CD14-positive monocyte (primary cell): Measurements from ENCODE around the gene PPA1. TPM values are rescaled to one million over a fixed set of nuclear protein-coding genes. Genes with fewer than 3 reads are reported as not detected.

Source experiments
- DNase-seq, 3 donors: peaks; one replicate each; pipeline ENCODE4 v3.0.0-alpha.2; 2011 to 2022
- H2AFZ ChIP-seq: 2 replicates; pipeline ENCODE4 v1.6.0; 2012; ENCODE audit warnings: mild to moderate bottlenecking, low read depth, low read length, inconsistent platforms; ENCODE audit not compliant: insufficient read depth, poor library complexity, severe bottlenecking
- H3K27ac ChIP-seq, 2 donors: 1 replicate in 1 of 2; 2 replicates in 1 of 2; pipeline ENCODE4 v1.5.1; 2012 to 2013; ENCODE audit warnings: low read length in 2 of 2, control low read depth in 1 of 2, inconsistent platforms in 1 of 2, low read depth in 1 of 2, mild to moderate bottlenecking in 1 of 2
- H3K27me3 ChIP-seq, 2 donors: one replicate each; pipeline versions ENCODE4 v1.6.0 to v1.6.1; 2011 to 2013; ENCODE audit warnings: low read length in 2 of 2; ENCODE audit not compliant: control insufficient read depth in 2 of 2, insufficient read depth in 2 of 2
- H3K36me3 ChIP-seq, 2 donors: replicated peaks in 1 of 2; 1 replicate in 1 of 2; 2 replicates in 1 of 2; pipeline versions ENCODE4 v1.5.1 to v1.6.1; 2012 to 2013; ENCODE audit warnings: low read length in 2 of 2, control low read depth in 1 of 2, inconsistent platforms in 1 of 2, mild to moderate bottlenecking in 1 of 2; ENCODE audit not compliant: insufficient read depth in 2 of 2, control insufficient read depth in 1 of 2
- H3K4me1 ChIP-seq, 2 donors: 1 replicate in 1 of 2; 2 replicates in 1 of 2; pipeline versions ENCODE4 v1.5.1 to v1.6.1; 2012 to 2013; ENCODE audit warnings: low read length in 2 of 2, control low read depth in 1 of 2, inconsistent platforms in 1 of 2, mild to moderate bottlenecking in 1 of 2, moderate library complexity in 1 of 2; ENCODE audit not compliant: insufficient read depth in 2 of 2, control insufficient read depth in 1 of 2
- H3K4me2 ChIP-seq: replicated peaks from 2 replicates; pipeline ENCODE3; 2012; ENCODE audit warnings: low read length, moderate library complexity, mild to moderate bottlenecking; ENCODE audit not compliant: poor library complexity, severe bottlenecking; ENCODE audit errors: extremely low read depth
- H3K4me3 ChIP-seq, 3 experiments: fragments of 200-600 bp in 1 of 3; sonication (generic) in 1 of 3; replicated peaks in 1 of 3; 1 replicate in 2 of 3; 2 replicates in 1 of 3; pipeline ENCODE4 v1.5.1; 2011 to 2013; ENCODE audit warnings: low read length in 3 of 3, mild to moderate bottlenecking in 3 of 3, control low read depth in 2 of 3, low read depth in 2 of 3, inconsistent platforms in 1 of 3, moderate library complexity in 1 of 3
- H3K79me2 ChIP-seq: 2 replicates; pipeline ENCODE4 v1.6.0; 2012; ENCODE audit warnings: mild to moderate bottlenecking, control low read depth, inconsistent platforms, low read length, moderate library complexity; ENCODE audit not compliant: insufficient read depth
- H3K9ac ChIP-seq: 2 replicates; pipeline ENCODE4 v1.6.0; 2017; ENCODE audit warnings: low read length, mild to moderate bottlenecking; ENCODE audit not compliant: insufficient read depth, poor library complexity, severe bottlenecking
- H3K9me3 ChIP-seq, 2 donors: replicated peaks in 1 of 2; 1 replicate in 1 of 2; 2 replicates in 1 of 2; pipeline versions ENCODE4 v1.5.1 to v1.6.1; 2012 to 2013; ENCODE audit warnings: low read length in 2 of 2, control low read depth in 1 of 2; ENCODE audit not compliant: control insufficient read depth in 1 of 2, insufficient read depth in 1 of 2
- H4K20me1 ChIP-seq: 2 replicates; pipeline ENCODE4 v1.6.0; 2012; ENCODE audit warnings: mild to moderate bottlenecking, low read length, control low read depth, moderate library complexity; ENCODE audit not compliant: insufficient read depth
- H3K27ac Mint-ChIP-seq, 7 donors: one replicate each; pipeline ENCODE4 v1.8.0; 2020; ENCODE audit warnings: mild to moderate bottlenecking in 7 of 7, mixed read lengths in 7 of 7, moderate library complexity in 6 of 7, inconsistent platforms in 2 of 7
- H3K27me3 Mint-ChIP-seq, 3 donors: one replicate each; pipeline ENCODE4 v1.8.0; 2021 to 2022; ENCODE audit warnings: low read depth in 3 of 3, mild to moderate bottlenecking in 3 of 3, mixed read lengths in 3 of 3, moderate library complexity in 3 of 3, inconsistent platforms in 1 of 3
- H3K36me3 Mint-ChIP-seq, 2 donors: one replicate each; pipeline ENCODE4 v1.8.0; 2020; ENCODE audit warnings: mixed read lengths in 2 of 2, inconsistent platforms in 1 of 2, mild to moderate bottlenecking in 1 of 2
- H3K4me1 Mint-ChIP-seq: one replicate; pipeline ENCODE4 v1.8.0; 2020; ENCODE audit warnings: mild to moderate bottlenecking, mixed read lengths
- H3K4me3 Mint-ChIP-seq, 2 donors: one replicate each; pipeline ENCODE4 v1.8.0; 2020; ENCODE audit warnings: mild to moderate bottlenecking in 2 of 2, mixed read lengths in 2 of 2, moderate library complexity in 1 of 2
- H3K9me3 Mint-ChIP-seq, 7 donors: one replicate each; pipeline ENCODE4 v1.8.0; 2020 to 2022; ENCODE audit warnings: mixed read lengths in 7 of 7, mild to moderate bottlenecking in 6 of 7, moderate library complexity in 6 of 7, inconsistent platforms in 2 of 7
- WGBS: methylation state at CpG from one replicate; pipeline ENCODE4 v1.1.5; 2013; ENCODE audit warnings: missing lambda C conversion rate; ENCODE audit not compliant: insufficient coverage; 5-methylcytosine and 5-hydroxymethylcytosine counted together
- intact Hi-C, 2 donors: fragments of 100-400 bp; cut with micrococcal nuclease; formaldehyde crosslinking; loops; one replicate each; pipeline versions ENCODE4 v1.15.0 to v1.15.1; 2023
- polyA plus RNA-seq, 3 donors: library from polyadenylated mRNA; depleted of rRNA in 1 of 3; unstranded in 2 of 3; stranded (reverse) in 1 of 3; fragments of 300-500 nt in 2 of 3; fragments of >200 nt in 1 of 3; fragmentation: Illumina TruSeq in 2 of 3; gene quantifications; 1 replicate in 2 of 3; 2 replicates in 1 of 3; pipeline ENCODE4 v1.2.3, GENCODE V29; 2012 to 2021
- TF ChIP-seq, protein P1 (sequence below): fragments of 200-600 bp; IDR thresholded peaks from one replicate; pipeline ENCODE4 v1.8.0; 2022; ENCODE audit warnings: antibody characterized with exemption, mild to moderate bottlenecking

The PPA1 gene
- polyA plus RNA-seq, 3 donors: 30.9 to 125 (median 112) TPM

DNA sequence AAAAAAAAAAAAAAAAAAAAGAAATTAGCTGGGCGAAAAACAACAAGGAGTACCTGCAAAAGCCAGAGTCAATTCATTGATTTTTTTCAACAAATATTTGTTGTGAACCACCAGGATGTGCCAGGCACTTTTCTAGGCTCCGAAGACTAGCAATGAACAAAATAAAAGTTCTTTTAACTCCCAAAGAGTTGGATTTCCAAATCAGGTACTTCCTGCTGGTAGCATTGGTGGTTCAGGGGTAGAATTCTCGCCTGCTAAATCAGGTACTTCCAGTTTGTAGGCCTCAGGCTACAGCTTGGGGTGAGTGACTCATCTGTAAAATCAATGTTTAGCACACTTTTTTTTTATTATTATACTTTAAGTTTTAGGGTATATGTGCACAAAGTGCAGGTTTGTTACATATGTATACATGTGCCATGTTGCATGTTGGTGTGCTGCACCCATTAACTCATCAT lies 10.9 kb downstream of the PPA1 start:
- Histone ChIP-seq H3K27ac (no peak overlapping the region), H3K4me1 (peaks cover 3 to 10% of the 10 kb centered on the region in 2 donors), H3K4me2 (no peak overlapping the region), H2AFZ (no peak overlapping the region), H3K9me3 (no peaks in the 10 kb centered on the region), H3K9ac (no peak overlapping the region), H4K20me1 (no peaks in the 10 kb centered on the region), H3K79me2 (peaks cover 14% of the 10 kb centered on the region), H3K36me3 (peaks cover 4 to 24% of the 10 kb centered on the region in 2 donors), H3K4me3 (no peak overlapping the region), H3K27me3 (no peaks in the 10 kb centered on the region)
- Mint-ChIP-seq H3K27ac (peak overlapping the region in 1 of 7 donors; percentile 61), H3K9me3 (no peaks in the 10 kb centered on the region), H3K4me1 (peaks cover 10% of the 10 kb centered on the region), H3K36me3 (peaks cover 13 to 14% of the 10 kb centered on the region in 2 donors), H3K4me3 (no peak overlapping the region), H3K27me3 (peaks cover 0 to 1% (median 0%) of the 10 kb centered on the region in 3 donors)
- no CpG with 5 or more reads among the region's 3 CpGs for WGBS
- intact Hi-C loops: loop anchor here in 1 of 2 donors (5.0 kb wide), 1 partner anchor 140 kb away; no protein-coding TSS in a partner anchor
- TF ChIP-seq, protein P1, sequence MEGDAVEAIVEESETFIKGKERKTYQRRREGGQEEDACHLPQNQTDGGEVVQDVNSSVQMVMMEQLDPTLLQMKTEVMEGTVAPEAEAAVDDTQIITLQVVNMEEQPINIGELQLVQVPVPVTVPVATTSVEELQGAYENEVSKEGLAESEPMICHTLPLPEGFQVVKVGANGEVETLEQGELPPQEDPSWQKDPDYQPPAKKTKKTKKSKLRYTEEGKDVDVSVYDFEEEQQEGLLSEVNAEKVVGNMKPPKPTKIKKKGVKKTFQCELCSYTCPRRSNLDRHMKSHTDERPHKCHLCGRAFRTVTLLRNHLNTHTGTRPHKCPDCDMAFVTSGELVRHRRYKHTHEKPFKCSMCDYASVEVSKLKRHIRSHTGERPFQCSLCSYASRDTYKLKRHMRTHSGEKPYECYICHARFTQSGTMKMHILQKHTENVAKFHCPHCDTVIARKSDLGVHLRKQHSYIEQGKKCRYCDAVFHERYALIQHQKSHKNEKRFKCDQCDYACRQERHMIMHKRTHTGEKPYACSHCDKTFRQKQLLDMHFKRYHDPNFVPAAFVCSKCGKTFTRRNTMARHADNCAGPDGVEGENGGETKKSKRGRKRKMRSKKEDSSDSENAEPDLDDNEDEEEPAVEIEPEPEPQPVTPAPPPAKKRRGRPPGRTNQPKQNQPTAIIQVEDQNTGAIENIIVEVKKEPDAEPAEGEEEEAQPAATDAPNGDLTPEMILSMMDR: no peak
- no peak for DNase-seq

GRCh38 chr10:70221030-70221429 lies 12.2 kb downstream of the PPA1 start:
- H3K4me2 ChIP-seq: peak overlapping the region; percentile 68
- no peak overlapping the region for H3K27ac ChIP-seq
- H3K4me3 Mint-ChIP-seq: no peak overlapping the region
- H3K79me2 ChIP-seq: peaks cover 10% of the 10 kb centered on the region
- H3K27ac Mint-ChIP-seq: peak overlapping the region in 3 of 7 donors; percentile 51 to 71 (median 66)
- H4K20me1 ChIP-seq: no peaks in the 10 kb centered on the region
- no peaks in the 10 kb centered on the region for H3K27me3 ChIP-seq
- H3K9me3 Mint-ChIP-seq: no peaks in the 10 kb centered on the region
- WGBS: no CpG with 5 or more reads among the region's 1 CpG
- peaks cover 0 to 1% (median 0%) of the 10 kb centered on the region in 3 donors for H3K27me3 Mint-ChIP-seq
- peak overlapping the region; percentile 48 for H2AFZ ChIP-seq
- H3K4me3 ChIP-seq: peak overlapping the region in 1 of 3 experiments; percentile 36
- intact Hi-C loops: loop anchor here (1.0 to 5.0 kb wide), 2 partner anchors 141 to 143 kb away; no protein-coding TSS in a partner anchor
- peaks cover 3 to 10% of the 10 kb centered on the region in 2 donors for H3K4me1 ChIP-seq
- H3K4me1 Mint-ChIP-seq: peaks cover 10% of the 10 kb centered on the region
- no peak overlapping the region for H3K9ac ChIP-seq
- peaks cover 10 to 20% of the 10 kb centered on the region in 2 donors for H3K36me3 Mint-ChIP-seq
- H3K36me3 ChIP-seq: peaks cover 7 to 27% of the 10 kb centered on the region in 2 donors
- DNase-seq: no peak
- no peaks in the 10 kb centered on the region for H3K9me3 ChIP-seq
- TF ChIP-seq, protein P1: no peak
